Measurements from ENCODE around the gene SECTM1.
"Not testable (repeated sequence)": the region's sequence is repeated elsewhere in the genome, so short reads cannot be mapped to it uniquely, and the experiment has no call there.

Gene SECTM1

DNA sequence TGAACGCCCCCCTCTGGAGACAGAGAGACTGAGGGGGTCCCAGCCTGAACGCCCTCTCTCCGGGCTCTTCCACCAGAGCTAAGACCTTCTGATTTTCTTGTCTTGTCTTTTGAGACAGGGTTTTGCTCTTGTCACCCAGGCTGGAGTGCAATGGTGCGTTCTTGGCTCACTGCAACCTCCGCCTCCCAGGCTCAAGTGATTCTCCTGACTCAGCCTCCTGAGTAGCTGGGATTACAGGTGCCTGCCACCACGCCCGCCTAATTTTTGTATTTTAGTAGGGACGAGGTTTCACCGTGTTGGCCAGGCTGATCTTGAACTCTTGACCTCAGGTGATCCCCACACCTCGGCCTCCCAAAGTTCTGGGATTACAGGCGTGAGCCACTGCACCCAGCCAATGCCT, 14.4 kb upstream of the SECTM1 start:
- not testable (repeated sequence) for DNase-seq (ENCODE audit: low read depth in 2 of 2)

DNA sequence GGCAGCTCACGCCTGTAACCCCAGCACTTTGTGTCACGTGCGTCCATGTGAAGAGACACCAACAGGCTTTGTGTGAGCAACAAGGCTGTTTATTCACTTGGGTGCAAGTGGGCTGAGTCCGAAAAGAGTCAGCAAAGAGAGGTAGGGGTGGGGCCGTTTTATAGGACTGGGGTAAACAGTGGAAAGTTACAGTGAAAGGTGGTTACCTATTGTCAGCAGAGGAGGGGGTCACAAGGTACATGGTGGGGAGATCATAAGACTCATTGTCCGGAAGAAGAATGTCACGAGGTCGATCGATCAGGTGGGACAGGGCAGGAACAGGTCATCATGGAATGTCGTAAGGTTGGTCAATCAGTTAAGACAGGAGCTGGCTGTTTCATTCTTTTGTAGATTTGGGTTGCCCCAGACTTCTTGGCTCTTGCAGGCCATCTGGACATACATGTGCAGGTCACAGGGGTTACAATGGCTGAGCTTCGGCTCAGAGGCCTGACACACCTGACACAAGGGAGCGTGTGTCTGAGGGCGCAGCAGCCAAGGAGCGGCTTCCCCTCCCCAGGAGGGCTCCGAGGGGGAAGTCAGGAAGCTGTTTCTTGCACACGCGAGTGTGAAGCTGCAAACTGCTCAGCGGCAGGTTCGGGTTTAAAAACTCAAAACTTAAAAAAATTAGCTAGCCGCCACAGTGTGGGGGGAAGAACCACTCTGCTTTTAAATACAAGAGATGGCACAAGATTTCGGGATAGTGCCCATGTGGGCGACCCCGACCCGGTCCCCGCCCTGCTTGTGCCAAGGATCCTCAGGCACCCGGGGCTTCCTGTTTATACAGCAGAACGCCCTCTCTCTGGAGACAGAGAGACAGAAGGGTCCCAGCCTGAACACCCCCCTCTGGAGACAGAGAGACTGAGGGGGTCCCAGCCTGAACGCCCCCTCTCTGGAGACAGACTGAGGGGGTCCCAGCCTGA, 13.1 kb upstream of the SECTM1 start:
- DNase-seq (ENCODE audit: low read depth in 2 of 2) = no peak

DNA sequence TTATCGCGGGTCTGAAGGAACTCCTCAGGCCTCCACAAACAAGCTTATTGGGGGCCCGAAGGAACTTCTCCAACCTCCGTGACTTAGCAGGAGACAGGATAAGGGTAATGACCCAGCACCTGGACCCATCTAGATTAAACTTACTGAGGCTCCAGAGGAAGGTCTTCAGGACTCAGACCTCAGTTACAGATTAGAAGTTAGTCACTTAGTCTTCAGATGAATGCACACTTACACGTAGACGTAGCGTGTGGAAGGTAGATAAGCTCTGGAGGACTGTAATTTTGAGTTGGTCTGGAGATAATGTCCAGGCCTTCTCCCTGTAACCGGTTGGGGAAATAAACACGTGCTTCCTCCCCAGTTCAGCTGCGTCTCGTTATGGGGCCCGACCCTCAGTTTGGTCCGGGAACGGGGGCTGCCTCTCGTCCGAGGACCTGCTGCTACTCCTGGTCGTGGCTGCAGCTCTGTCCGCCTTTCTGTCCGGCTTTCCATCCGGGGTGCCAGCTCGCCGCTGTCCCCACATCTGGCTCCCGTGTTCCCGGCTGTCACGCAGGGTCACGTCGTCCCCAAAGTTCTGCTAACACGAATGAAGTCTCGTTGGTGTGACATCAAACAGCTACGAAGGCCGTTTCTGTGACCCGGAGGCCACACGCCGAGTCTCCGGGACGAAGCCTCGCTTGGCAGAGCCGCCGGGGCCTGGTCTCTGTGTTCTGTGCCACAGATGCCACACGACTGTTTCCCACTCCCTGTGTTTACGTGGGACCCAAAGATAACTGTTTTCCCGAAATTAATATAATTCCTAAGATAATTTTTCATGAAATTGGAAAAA, 11.8 kb upstream of the SECTM1 start:
- DNase-seq (ENCODE audit: low read depth in 2 of 2) = no peak

DNA sequence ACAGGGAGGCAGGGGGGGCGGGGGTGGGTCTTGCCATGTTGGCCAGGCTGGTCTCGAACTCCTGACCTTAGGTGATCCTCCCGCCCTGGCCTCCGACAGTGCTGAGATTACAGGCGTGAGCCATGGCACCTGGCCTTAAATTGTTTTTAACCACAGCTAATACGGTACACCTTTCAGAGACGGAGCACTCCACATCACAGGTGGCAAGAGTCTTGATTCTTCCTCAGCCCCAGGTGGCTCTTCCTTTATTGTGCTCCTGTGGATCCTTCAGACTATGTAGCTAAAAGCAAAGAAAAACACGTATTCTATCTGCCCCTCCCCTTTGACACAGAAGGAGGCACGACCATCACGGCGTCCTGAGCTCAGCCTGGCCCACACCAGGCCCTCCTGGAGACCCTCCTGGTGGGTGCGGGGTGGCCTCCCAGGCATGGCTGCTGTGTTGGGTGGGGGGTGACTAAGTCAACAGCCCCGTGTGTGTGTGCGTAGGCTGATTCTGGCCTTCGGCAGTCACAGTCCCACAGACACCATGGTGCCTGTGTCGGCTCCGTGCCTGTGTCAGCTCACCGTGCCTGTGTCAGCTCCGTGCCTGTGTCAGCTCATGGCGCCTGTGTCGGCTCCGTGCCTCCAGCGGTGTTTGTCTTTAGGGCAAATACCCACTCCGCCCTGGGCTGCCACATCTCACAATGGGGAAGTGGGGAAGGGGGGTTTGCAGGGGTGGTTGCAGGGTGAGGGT, 10.8 kb upstream of the SECTM1 start:
- no peak for DNase-seq (ENCODE audit: low read depth in 2 of 2)

DNA sequence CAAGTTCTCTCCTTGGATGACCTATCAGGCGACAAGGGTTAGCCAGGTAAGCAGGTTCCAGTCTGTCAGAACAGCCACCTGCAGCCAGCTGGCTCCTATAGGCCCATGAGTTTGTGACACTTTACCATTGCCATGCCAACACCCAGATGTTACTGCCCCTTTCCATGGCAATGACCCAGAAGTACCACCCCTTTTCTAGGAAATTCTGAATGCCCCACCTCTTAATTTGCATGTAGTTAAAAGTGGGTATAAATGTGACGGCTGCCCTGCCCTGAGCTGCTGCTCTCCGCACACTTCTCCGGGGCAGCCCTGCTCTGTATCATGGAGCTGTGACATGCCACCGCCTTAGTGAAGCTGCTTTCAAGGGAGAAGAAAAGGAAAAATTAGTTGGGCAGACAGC, 10.0 kb upstream of the SECTM1 start:
- no peak for DNase-seq (ENCODE audit: low read depth in 2 of 2)

DNA sequence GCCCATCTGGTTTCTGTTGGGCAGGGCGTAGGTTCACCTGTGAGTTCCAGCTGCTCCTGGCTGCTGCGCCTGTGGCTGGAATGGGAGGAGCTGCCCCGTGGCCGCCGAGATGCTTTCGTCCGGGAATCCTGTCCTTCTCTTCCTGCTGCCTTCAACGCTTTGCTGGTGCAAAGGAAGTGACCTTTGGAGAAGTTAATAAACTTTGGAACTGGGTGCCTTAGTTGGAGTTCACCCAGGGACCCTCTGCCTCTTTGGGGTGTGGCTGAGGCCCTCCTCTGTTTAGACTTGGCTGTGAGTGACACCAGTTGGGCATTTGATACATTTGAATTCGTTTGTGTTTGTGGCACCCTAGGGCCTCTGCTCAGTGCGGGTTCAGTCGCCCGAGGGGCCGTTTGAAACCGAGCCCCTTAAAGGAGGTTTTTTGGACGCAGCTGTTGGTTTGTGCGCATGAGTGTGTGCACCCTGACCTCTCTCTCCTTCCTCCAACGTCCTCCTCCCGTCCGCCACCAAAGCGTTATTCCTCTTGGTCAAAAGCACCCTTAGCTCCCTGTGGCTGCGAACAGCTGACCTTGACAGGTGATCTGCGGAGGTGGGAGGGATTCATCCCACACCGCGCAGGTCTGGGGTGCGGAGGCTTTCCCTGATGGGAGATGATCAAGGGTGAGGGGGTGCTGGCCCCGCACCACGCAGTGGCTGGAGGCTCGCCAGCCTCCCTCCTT, 9.0 kb upstream of the SECTM1 start:
- DNase-seq (ENCODE audit: low read depth in 2 of 2) = no peak

DNA sequence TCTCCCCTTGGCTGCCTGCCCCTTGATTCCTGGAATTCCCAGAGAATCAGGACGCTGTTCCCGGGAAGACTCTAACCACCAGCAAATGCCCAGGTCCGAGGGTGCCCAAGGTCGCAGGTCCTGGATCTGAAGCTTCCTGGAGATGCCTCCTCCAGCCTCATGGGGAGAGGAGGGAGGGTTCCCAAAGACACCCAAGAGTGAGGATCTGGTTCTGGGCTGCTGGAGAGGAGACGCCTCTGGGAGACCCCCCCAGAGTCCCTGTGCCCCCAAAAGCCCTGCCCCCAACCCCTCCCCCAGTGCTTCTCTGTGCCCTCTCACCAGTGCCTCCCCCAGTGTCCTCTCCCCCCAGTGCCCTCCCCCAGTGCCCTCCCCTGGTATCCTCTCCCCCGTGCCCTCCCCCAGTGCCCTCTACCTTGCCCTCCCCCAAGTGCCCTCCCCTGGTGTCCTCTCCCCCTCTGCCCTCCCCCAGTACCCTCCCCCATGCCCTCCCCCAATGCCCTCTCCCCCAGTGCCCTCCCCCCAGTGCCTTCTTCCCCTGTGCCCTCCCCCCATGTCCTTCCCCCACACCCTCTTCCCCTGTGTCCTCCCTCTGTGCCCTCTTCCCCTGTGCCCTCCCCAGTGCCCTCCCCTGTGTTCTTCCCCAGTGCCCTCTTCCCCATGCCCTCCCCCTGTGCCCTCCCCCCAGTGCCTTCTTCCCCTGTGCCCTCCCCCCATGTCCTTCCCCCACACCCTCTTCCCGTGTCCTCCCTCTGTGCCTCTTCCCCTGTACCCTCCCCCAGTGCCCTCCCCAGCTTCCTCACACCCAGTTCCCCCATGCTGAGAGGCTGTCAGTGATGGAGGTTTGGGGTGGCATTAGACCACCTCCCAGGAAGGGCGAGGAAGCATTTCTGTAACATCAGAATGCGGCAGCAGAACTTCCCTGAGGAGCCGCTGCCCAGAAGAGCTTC, 6.3 kb upstream of the SECTM1 start:
- DNase-seq (ENCODE audit: low read depth in 2 of 2) = no peak

DNA sequence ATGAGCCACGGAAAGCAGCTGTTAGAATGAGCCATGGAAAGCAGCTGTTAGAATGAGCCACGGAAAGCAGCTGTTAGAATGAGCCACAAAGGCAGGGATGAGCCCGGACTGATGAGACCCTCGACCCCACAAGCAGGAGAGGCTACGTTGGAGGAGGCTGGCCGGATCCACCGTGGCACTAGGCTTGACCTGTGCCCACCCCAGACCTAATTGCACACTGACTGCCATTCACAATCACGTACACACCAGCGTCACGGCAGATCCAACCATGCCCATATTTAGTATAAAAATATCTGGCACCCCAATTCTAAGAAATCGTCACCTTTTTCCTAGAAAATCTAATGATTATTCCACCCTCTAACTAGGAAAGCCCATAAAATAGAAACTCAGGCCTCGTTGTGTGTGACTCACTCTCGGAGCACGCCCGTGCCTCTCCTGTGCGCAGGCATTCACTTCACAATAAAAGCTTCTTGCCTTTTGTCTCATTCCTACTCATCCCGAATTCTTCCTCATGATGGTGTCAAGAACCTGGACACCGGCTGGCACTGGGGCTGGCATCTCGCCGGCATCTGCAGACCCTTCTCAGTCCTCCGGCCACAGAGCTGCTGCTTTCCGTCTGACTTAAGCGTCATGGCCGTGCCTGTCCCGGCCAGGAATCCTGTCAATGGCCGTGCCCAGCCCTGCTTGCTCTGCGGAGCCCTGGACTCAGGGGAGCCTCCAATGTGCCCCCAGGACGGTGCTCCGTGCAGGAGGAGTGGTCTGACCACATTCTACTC, 5.5 kb upstream of the SECTM1 start:
- no peak for DNase-seq (ENCODE audit: low read depth in 2 of 2)

DNA sequence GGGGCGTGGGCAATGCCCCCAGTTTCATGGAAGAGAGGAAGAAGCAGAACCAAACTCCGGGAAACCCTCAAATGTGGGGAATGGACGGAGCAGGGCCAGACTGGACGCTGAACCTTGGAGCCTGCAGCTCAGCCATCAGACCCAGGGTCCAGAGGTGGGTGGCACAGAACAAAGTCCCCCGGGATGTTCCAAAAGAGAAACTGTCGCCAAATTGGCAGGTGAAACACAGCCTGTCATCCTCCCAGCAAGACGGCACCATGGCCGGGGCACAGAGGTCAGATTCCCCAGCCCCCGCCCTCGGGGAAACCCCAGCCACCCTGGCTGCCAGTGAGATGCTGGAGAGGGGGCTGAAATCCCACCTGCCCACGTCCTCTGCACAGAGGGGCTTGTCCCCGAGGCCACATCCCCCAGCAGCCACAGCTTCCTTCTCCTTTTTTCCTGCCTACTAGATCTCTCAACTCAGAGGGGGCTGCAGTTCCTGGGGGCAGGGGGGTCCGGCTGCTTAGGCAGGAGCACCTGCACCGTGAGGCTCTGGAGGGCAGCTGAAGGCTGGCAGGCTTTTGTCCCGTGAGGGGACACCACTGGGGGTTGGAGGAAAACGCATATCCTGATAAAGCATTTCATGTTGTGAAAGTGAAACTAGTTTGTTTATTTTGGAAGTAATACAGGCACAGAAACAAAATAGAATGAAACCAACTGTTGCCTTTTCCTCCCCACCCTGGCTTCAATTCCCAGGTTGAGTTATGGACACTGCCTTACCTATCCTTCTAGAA, 1.2 kb upstream of the SECTM1 start:
- no peak for DNase-seq (ENCODE audit: low read depth in 2 of 2)

DNA sequence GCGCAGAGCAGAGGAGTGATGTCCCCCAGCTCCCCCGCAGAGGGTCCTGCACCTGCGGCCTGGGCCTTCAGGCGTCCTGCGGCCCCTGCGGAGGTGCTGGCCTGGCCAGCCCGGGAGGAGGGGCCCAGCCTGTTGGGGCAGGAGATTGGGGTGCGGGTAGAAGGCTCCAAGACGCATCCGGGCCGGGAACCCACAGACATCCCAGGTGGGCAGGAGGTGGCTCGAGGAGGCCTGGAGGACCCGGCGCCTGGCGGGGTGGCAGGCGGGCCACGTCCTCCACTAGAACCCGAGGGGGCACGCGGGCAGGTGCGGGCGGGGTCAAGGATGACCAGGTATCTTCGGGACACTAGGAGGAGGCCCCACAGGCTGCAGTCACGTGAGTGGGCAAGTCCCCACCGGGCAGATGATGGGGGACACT, 647 bp upstream of the SECTM1 start:
- DNase-seq (ENCODE audit: low read depth in 2 of 2) = no peak

DNA sequence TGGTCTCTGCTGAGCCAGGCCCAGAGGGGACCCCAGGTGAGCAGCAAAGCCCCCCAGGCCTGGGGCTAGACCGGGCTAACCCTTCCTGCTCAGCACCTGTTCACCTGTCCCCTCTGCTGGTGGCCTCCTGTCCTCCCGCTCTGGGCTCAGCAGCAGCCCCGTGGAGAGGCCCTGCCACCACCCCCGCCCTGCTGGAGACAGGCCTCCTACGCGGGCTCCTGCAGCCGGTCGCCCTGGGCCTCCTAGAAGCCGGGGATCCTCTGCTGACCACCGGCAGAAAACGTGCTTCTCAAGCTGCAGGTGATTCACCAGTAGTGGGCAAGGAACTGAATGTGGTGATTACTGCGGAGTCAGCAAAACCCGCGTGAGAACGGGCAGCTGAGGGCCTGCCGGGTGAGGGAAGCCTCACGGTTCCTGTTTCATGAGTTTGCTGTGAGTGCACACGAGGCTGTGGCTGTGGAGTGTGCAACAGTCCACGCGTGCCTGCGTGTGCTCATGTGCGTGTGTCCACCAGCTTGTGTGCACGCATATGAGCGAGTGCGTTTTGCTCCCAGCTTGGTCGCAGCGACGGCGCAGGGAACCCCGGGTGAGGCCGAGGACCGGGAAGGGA, 792 bp downstream of the SECTM1 start:
- DNase-seq (ENCODE audit: low read depth in 2 of 2) = no peak

DNA sequence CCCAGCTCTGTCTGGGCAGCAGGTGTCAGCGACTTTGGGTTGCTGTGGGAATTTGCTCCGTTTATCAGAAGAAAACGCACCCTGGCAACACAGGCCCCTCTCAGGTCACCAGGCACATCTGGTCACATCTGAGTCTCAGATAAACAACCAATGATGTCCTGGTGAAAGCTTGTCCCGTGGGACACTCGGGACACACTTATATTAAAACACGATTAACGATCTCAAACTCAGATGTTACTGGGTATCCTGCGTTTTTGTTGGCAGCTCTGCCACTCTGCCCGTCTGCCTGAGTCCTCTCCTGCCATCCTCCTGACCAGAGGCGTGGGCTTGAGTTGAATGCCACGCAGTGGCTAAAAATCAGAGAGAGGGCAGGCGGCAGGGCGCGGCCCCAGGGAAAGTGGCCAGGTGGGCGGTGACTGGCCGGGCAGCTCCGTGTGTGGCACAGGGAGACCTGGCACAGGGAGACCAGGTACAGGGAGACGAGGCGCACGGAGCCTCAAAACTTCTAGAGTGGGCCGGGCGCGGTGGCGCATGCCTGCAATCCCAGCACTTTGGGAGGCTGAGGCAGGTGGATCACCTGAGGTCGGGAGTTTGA, 2.1 kb downstream of the SECTM1 start:
- no peak for DNase-seq (ENCODE audit: low read depth in 2 of 2)

DNA sequence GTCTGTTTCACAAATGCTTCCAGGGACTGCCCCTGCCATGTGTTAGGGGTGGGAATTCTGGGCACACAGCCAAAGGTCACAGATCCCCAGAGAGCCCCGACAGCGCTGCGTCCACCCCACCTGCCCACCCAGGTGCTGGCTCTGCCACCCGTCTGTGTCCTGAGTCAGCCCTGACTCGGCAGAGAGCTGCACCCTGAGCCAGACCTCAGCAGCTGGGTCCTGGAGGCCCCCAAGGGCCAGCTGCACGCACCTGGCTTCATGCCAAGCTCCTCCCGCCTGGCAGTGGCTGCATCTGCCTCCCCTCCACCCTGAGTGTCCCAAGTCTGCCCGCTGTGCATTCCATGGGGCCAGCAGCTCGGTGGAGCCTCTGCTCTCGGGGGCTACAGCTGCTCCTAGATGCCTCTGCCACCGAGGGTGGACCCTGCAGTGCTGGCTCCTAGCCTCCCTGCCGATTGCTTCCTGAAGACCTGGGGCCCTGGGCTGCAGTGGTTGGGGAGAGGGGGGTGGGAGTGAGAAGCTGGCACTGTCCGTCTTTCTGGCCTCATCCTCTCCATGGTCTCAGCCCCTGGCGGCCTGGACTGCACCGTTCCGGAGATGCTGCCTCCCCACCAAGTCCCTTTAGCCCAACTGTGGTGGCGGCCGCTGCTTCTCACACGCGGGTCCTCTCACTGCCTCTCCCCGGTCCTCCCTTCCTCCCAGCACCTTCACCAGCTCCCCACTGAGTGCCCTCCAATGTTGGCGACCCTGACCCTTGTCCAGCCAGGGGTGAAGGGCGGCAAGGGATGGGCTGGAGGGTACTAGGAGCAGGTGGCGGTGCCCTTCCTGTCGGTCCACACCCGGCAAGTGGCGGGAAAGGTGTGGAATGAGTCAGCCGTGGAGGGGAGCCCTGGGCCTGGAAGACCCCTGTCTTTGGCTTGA, 3.0 kb downstream of the SECTM1 start:
- no peak for DNase-seq (ENCODE audit: low read depth in 2 of 2)

DNA sequence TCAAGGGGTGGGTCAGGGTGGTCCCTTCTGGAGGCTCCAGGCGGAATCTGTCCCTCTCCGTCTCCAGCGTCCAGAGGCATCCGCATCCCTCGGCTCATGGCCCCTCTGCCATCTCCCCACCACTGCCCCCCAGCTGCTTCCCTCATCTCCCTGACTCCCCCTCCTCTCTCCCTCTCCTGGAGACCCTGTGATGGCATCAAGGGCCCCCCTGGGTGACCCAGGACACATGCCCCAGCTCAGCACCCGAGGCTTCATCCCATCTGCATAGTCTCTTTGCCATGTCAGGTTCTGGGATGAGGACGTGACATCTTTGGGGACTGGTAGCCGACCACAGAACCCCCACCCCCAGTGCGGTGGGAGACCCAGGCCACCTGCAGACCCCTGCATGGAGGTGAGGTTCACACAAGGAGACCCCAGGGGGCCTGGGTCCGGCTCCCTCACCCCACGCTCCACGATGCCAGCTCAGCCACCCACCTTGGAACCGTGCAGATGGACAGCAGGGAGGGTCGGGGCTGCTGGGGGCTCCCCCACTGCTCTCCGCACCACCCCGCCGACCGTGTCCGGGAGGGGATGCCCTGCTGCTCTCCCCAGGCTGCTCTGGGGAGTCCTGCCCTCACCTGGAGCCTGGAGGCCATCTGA, 3.8 kb downstream of the SECTM1 start:
- DNase-seq (ENCODE audit: low read depth in 2 of 2) = no peak

DNA sequence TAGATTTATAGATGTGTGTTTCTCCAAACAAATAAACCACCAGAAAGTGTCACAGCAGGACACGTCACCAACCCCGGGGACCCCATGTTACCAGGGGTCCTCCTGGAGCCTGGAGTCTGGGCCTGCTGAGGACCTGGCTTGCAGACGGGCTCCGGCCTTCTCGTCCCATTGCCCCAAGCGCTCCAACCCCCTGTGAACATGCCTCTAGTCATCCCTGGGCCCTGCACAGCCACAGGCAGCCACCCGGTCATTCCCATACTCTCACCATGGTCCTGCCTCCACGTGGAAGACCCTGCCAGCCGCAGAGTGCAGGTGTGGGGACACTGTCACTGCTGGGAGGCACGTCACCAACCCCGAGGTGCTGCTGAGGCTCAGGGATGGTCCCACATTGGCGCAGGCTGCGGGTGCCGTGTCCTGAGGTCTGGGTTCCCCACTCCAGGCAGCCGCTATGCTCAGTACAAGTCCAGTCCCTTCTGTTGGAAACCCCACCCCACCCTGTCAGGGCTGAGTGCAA, 4.5 kb downstream of the SECTM1 start:
- DNase-seq (ENCODE audit: low read depth in 2 of 2) = no peak
